Fibroblast of upper back skin (primary cell): ENCODE measurements around the gene OOSP4B.
"Not testable (repeated sequence)": the region's sequence is repeated elsewhere in the genome, so short reads cannot be mapped to it uniquely, and the experiment has no call there.

ENCODE experiments used
- DNase-seq: peaks from one replicate; pipeline ENCODE4 v3.0.0-alpha.2; 2013

OOSP4B gene

DNA sequence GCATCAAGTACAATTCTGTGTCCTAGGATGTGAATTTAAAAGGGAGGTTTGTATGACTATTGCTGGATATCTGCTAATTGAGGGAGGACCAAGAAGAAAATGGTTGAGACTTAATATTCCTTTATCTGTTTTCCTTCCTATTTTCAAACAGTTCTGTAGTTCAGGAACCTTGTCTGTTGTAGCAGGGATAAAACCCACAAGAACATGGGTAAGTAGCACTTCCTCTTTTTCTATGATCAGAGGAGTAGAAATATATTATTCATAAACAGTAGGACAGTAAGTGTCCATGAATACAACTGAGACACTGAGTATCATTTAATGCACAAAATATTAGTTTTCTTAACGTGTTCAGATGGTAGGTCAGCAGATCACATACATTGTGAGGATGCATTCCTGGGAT is 47.1 kb downstream of the OOSP4B start:
- DNase-seq: no peak

DNA sequence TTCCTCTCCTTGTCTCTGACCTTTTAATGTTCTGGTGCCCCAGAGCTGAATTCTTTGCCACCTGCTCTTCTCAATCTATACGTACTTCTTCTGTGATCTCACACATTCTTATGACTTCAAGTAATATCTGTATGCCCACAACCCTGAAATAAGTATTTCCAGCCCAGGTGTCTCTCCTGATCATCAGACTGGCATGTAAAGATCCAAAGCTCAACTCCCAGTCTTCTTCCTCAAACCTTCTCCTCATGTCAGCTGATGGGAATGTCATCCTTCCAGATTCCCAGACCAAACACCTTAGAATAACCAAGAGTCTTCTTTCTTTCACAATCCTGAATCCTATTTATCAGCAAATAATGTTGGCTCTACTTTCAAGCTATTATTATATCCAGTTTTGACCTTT is 48.8 kb downstream of the OOSP4B start:
- no peak for DNase-seq

DNA sequence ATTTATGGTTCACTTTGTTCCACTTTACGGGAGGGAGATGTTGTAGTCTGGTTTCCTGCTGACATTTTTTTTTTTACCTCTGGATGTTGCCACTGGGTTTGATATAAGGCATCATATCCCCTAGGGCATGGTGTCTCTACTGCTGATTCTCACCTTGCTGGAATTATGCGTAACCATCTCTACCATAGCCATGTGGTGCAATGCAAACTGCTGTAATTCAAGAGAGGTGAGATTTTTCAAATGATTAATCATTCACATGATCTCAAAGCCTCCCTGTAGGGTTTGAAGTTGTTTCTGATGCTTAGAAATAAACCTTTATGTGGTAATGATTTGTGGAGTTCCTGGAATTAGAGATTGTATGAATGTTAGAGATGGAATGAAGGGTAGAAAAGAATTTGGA is 52.5 kb downstream of the OOSP4B start:
- DNase-seq: no peak

DNA sequence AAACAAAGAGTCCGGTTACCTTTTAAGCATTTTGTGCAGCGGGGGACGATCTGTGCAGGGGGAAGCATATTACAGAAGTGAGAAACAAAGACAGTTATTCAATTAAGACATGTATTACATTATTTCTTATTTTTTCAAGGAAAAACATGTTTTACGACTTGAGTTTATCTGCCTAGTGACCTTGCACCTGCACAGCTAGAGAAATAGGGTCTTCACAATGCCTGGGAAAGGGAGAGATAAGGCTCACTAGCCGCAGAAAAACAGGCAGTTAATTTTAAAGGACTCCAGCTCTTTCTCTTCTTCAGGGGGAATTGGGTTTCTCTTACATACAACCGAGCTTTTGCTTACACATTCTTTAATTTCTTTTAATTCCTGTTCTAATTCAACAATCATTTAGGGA is 54.7 kb downstream of the OOSP4B start:
- DNase-seq: not testable (repeated sequence)

DNA sequence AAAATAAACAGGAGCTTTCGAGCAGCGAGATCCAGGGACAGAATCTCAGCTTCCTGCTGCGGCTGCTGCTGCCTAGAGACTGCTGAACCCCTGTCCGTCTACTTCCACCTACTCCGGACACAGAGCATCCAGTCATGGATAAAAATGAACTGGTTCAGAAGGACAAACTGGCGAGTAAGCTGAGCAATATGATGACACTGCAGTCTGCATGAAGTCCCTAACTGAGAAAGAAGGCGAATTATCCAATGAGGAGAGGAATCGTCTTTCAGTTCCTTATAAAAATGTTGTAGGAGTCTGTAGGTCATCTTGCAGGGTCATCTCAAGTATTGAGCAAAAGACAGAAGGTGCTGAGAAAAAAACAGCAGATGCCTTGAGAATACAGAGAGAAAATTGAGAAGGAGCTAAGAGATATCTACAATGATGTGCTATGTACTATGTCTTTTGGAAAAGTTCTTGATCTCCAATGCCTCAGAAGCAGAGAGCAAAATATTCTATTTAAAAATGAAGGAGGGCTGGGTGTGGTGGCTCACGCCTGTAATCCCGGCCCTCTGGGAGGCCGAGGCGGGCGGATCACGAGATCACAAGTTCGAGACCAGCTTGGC is 60.3 kb downstream of the OOSP4B start:
- DNase-seq: no peak

- no peak for DNase-seq
Measured at GRCh38 chr11:60077981-60078380, 61.0 kb downstream of the OOSP4B start.

DNA sequence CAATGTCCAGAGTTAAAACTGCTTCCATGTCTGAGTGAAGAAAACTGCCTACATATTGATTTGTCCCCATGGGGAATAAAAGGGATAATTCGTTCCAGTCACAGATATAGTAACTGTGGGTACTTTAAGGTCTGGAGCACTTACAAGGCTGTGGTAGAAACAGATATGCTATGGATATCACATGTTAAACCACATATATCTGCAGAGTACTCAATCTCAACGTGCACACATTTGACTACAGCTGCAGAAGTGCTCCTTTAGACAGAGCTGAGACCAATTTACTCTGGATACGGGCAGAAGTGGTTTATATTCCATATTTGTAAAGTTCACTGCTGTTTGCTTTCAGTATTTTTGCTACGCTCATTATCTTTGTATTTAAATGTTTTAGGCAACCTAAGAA is 61.8 kb downstream of the OOSP4B start:
- no peak for DNase-seq

DNA sequence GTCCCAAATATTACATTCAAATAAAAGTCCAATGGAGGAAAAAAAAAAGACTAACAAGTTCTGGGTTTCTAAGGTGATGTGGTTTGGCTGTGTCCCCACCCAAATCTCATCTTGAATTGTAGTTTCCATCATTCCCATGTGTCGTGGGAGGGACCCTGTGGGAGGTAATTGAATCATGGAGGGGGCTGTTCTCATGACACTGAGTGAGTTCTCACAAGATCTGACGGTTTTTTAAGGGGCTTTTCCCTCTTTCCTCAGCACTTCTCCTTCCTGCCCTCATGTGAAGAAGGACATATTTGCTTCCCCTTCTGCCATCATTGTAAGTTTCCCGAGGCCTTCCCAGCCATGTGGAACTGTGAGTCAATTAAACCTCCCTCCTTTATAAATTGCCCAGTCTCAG is 63.6 kb downstream of the OOSP4B start:
- DNase-seq: no peak
